ENCODE measurements around the gene ACOT12.
"Not testable (repeated sequence)": the region's sequence is repeated elsewhere in the genome, so short reads cannot be mapped to it uniquely, and the experiment has no call there.

DNA sequence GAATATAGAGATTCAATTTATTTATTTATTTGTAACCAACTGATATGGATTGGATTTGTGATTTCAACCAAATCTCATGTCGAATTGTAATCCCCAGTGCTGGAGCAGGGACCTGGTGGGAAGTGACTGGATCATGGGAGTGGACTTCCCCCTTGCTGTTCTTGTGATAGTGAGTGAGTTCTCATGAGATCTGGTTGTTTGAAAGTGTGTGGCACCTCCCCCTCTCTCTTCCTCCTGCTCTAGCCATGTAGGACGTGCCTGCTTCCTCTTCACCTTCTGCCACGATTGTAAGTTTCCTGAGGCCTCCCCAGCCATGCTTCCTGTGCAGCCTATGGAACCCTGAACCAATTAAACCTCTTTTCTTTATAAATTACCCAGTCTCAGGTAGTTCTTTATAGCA, 55.7 kb downstream of the ACOT12 start:
- TF ChIP-seq, protein P1, sequence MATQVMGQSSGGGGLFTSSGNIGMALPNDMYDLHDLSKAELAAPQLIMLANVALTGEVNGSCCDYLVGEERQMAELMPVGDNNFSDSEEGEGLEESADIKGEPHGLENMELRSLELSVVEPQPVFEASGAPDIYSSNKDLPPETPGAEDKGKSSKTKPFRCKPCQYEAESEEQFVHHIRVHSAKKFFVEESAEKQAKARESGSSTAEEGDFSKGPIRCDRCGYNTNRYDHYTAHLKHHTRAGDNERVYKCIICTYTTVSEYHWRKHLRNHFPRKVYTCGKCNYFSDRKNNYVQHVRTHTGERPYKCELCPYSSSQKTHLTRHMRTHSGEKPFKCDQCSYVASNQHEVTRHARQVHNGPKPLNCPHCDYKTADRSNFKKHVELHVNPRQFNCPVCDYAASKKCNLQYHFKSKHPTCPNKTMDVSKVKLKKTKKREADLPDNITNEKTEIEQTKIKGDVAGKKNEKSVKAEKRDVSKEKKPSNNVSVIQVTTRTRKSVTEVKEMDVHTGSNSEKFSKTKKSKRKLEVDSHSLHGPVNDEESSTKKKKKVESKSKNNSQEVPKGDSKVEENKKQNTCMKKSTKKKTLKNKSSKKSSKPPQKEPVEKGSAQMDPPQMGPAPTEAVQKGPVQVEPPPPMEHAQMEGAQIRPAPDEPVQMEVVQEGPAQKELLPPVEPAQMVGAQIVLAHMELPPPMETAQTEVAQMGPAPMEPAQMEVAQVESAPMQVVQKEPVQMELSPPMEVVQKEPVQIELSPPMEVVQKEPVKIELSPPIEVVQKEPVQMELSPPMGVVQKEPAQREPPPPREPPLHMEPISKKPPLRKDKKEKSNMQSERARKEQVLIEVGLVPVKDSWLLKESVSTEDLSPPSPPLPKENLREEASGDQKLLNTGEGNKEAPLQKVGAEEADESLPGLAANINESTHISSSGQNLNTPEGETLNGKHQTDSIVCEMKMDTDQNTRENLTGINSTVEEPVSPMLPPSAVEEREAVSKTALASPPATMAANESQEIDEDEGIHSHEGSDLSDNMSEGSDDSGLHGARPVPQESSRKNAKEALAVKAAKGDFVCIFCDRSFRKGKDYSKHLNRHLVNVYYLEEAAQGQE (IDR thresholded peaks at IDR 0.05; ENCODE audit: unreplicated experiment), result not testable (repeated sequence)
- TF ChIP-seq JUNB (IDR thresholded peaks at IDR 0.05; ENCODE audit: unreplicated experiment); EZH2 (IDR thresholded peaks at IDR 0.05; ENCODE audit: low read depth, unreplicated experiment); ZNF114 (CRISPR knock-in tag; IDR thresholded peaks at IDR 0.05); POLR2AphosphoS5 (IDR thresholded peaks at IDR 0.05; ENCODE audit: low read depth); ZNF331 (CRISPR knock-in tag; IDR thresholded peaks at IDR 0.05; ENCODE audit: low read depth); STAT1 (IDR thresholded peaks at IDR 0.05; ENCODE audit: unreplicated experiment): not testable (repeated sequence)
- TF ChIP-seq, protein P2, sequence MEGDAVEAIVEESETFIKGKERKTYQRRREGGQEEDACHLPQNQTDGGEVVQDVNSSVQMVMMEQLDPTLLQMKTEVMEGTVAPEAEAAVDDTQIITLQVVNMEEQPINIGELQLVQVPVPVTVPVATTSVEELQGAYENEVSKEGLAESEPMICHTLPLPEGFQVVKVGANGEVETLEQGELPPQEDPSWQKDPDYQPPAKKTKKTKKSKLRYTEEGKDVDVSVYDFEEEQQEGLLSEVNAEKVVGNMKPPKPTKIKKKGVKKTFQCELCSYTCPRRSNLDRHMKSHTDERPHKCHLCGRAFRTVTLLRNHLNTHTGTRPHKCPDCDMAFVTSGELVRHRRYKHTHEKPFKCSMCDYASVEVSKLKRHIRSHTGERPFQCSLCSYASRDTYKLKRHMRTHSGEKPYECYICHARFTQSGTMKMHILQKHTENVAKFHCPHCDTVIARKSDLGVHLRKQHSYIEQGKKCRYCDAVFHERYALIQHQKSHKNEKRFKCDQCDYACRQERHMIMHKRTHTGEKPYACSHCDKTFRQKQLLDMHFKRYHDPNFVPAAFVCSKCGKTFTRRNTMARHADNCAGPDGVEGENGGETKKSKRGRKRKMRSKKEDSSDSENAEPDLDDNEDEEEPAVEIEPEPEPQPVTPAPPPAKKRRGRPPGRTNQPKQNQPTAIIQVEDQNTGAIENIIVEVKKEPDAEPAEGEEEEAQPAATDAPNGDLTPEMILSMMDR (conservative IDR thresholded peaks at IDR 0.05; ENCODE audit: low read depth in 2 of 2), result not testable (repeated sequence)
- TF ChIP-seq, protein P3, sequence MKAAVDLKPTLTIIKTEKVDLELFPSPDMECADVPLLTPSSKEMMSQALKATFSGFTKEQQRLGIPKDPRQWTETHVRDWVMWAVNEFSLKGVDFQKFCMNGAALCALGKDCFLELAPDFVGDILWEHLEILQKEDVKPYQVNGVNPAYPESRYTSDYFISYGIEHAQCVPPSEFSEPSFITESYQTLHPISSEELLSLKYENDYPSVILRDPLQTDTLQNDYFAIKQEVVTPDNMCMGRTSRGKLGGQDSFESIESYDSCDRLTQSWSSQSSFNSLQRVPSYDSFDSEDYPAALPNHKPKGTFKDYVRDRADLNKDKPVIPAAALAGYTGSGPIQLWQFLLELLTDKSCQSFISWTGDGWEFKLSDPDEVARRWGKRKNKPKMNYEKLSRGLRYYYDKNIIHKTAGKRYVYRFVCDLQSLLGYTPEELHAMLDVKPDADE (IDR thresholded peaks at IDR 0.05), result not testable (repeated sequence)

Data from GM23338 (cell line).